Measurements from ENCODE around the gene CBX5.

Gene CBX5

DNA sequence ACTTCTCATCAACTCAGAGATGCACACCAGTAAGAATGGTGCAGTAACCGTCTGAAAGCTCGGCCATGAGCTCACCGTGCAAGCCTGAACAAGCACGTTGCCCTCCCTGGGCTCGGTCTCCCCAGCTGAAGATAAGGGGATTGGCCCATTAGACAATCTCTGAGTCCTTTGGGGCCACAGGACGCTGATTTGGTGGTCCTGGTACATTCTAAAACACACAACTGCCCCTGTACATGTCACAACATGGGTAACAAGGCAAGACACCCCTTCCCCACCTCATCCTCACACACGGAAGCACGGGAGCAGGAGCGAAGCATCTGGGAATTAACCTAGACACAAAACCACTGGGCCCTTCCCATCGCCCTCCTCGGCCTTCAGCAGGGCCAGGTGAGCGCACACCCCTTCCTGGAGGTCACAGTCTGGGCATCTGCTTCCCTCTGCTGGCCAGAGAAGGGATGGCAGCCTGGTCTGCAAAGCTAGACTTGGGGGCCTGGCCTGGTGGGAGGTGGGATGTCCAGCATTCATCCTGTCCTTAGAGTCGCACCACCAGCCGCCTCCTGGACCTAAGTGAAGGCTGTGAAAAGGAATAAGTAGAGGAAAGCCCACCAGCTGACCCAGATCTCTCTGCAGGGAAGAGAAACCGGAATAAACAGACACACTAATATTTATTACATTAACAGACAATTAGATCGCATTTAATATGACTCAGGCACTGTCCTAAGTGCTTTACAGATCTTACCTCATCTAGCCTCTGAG lies 72.2 kb downstream of the CBX5 start:
- no peak overlapping the region for H4K91ac ChIP-seq (ENCODE audit: low read length)
- H3K36me3 ChIP-seq (ENCODE audit: control insufficient read depth in 1 of 2, insufficient read depth in 2 of 2, low read depth in 1 of 2, low read length in 2 of 2) = no peaks in the 10 kb centered on the region
- no peak overlapping the region for H3K14ac ChIP-seq (ENCODE audit: low read length in 2 of 2)
- peaks cover 16 to 30% of the 10 kb centered on the region in 2 experiments for H3K27me3 ChIP-seq (ENCODE audit: control insufficient read depth in 1 of 2, insufficient read depth in 1 of 2, low read length in 2 of 2)
- no peak overlapping the region for H2BK15ac ChIP-seq (ENCODE audit: low read depth, poor library complexity, severe bottlenecking)
- no peak overlapping the region for H3K4me2 ChIP-seq (ENCODE audit: low read length, poor library complexity, severe bottlenecking)
- H2BK12ac ChIP-seq (ENCODE audit: low read length in 2 of 2) = no peak overlapping the region
- DNase-seq = peak; percentile 69
- no peak overlapping the region for H3K23ac ChIP-seq (ENCODE audit: low read length in 2 of 2)
- H3K18ac ChIP-seq (ENCODE audit: low read depth in 1 of 2, low read length in 2 of 2) = no peak overlapping the region
- H3K9ac ChIP-seq (ENCODE audit: low read length) = no peak overlapping the region
- H3K4me1 ChIP-seq (ENCODE audit: control insufficient read depth, insufficient read depth, low read depth, low read length) = no peaks in the 10 kb centered on the region
- H3K4ac ChIP-seq (ENCODE audit: low read depth in 1 of 2, low read length in 2 of 2) = no peak overlapping the region
- H2BK5ac ChIP-seq (ENCODE audit: low read depth, low read length, poor library complexity, severe bottlenecking) = no peak overlapping the region
- no peak overlapping the region for H4K8ac ChIP-seq (ENCODE audit: low read length)
- no peak overlapping the region for H2AK5ac ChIP-seq (ENCODE audit: low read length, severe bottlenecking)
- 26% methylated on average over 16 of the region's 16 CpGs for WGBS
- no peak overlapping the region for H2AFZ ChIP-seq (ENCODE audit: low read depth, low read length)
- no peak overlapping the region for H3K27ac ChIP-seq (ENCODE audit: low read length, poor library complexity, severe bottlenecking)
- H2BK120ac ChIP-seq (ENCODE audit: low read depth, low read length) = no peak overlapping the region
- H3K9me3 ChIP-seq (ENCODE audit: control insufficient read depth, low read length) = no peaks in the 10 kb centered on the region
- H3K79me1 ChIP-seq (replicated peaks; ENCODE audit: low read length, poor library complexity, severe bottlenecking) = no peaks in the 10 kb centered on the region
- no peak overlapping the region for H3K4me3 ChIP-seq (ENCODE audit: insufficient read depth in 1 of 2, low read depth in 1 of 2, low read length in 2 of 2)

DNA sequence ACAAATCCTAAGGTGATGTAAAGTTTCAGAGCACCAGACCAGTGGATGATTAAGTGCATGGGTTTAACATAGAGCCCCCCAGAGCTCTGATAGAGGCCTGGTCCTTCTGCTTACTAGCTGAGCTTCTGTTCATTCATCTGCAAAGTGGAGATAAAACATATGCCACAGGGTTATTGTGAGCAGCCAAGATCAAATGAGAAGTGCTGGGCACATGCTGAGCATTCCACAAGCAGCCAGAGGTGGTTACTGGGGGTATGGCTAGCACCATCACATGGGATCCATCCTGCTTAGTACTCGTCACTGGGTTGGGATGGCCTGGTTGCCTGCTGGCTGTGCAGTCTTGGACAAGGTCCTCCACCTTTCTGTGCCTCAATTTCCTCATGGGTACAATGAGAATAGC lies 73.1 kb downstream of the CBX5 start:
- Histone ChIP-seq H3K9ac (ENCODE audit: low read length) (no peak overlapping the region), H2BK5ac (ENCODE audit: low read depth, low read length, poor library complexity, severe bottlenecking) (no peak overlapping the region), H4K8ac (ENCODE audit: low read length) (no peak overlapping the region), H3K23ac (ENCODE audit: low read length in 2 of 2) (no peak overlapping the region), H3K4me1 (ENCODE audit: control insufficient read depth, insufficient read depth, low read depth, low read length) (no peaks in the 10 kb centered on the region), H3K27me3 (ENCODE audit: control insufficient read depth in 1 of 2, insufficient read depth in 1 of 2, low read length in 2 of 2) (peaks cover 16 to 28% of the 10 kb centered on the region in 2 experiments), H2AK5ac (ENCODE audit: low read length, severe bottlenecking) (no peak overlapping the region), H3K36me3 (ENCODE audit: control insufficient read depth in 1 of 2, insufficient read depth in 2 of 2, low read depth in 1 of 2, low read length in 2 of 2) (no peaks in the 10 kb centered on the region), H3K4me2 (ENCODE audit: low read length, poor library complexity, severe bottlenecking) (no peak overlapping the region), H3K4ac (ENCODE audit: low read depth in 1 of 2, low read length in 2 of 2) (no peak overlapping the region), H2BK15ac (ENCODE audit: low read depth, poor library complexity, severe bottlenecking) (no peak overlapping the region), H2BK12ac (ENCODE audit: low read length in 2 of 2) (no peak overlapping the region), H3K4me3 (ENCODE audit: insufficient read depth in 1 of 2, low read depth in 1 of 2, low read length in 2 of 2) (no peak overlapping the region), H3K14ac (ENCODE audit: low read length in 2 of 2) (no peak overlapping the region), H3K27ac (ENCODE audit: low read length, poor library complexity, severe bottlenecking) (no peak overlapping the region), H2BK120ac (ENCODE audit: low read depth, low read length) (no peak overlapping the region), H3K18ac (ENCODE audit: low read depth in 1 of 2, low read length in 2 of 2) (no peak overlapping the region), H4K91ac (ENCODE audit: low read length) (no peak overlapping the region), H3K9me3 (ENCODE audit: control insufficient read depth, low read length) (no peaks in the 10 kb centered on the region), H3K79me1 (replicated peaks; ENCODE audit: low read length, poor library complexity, severe bottlenecking) (no peaks in the 10 kb centered on the region), H2AFZ (ENCODE audit: low read depth, low read length) (no peak overlapping the region)
- WGBS = 72% methylated on average over 1 of the region's 1 CpG
- no peak for DNase-seq

DNA sequence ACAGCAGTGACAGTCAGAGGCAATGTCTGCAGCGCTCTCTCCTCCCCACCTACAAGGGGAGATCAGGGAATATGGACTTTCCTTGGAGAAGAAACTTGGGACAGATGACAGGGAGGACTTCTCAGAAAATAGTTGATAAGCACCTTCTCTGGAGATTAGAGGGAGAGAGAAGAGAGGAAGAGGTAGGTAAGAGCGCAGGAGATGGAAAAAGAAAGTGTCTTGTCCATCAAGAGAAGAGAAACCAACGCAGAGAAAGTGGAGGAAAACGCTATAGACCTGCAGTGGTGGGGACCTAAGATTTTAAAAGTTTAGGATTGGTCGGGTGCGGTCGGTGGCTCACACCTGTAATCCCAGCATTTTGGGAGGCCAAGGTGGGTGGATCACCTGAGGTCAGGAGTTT lies 75.6 kb downstream of the CBX5 start:
- WGBS = 83% methylated on average over 6 of the region's 7 CpGs

DNA sequence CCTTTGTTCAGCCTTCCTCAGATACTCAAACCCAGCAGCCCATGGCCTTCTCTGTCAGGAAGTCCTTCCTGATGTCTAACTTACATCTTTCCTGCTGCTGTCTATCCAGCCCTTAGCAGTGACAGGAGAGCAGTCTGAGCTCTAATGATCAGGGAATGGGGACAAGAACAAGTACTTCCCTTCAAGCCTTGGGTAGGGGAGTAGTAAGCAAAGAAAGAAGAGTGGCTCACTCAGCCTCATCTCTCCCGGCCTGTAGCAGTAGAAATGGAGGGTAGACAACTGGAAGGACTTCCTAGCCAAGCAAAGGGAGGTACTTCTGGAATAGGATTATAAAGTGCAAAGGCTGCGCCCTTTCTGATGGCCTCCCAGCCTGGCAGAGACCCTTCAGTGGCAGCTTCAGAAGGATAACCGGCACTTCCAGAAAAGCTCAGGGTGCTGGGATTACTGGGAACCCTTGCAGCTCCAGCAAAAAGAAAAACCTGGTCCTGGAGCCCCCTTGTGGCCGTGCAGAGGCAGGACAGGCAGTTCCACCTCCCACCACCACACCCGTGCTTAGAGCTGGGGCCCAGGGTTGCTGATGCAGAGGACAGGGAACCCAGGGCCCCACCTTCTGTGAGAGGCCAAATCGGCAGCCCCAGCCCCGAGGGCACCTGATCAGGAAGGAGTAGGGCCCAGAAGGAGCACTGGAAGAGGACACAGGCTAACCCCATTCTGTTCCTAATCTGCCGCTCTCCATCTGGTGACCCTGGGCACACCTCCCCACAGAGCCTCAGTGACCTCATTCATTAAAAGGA lies 78.7 kb downstream of the CBX5 start:
- no peak overlapping the region for H4K8ac ChIP-seq (ENCODE audit: low read length)
- H3K4me1 ChIP-seq (ENCODE audit: control insufficient read depth, insufficient read depth, low read depth, low read length) = no peaks in the 10 kb centered on the region
- no peak overlapping the region for H2BK5ac ChIP-seq (ENCODE audit: low read depth, low read length, poor library complexity, severe bottlenecking)
- no peaks in the 10 kb centered on the region for H3K79me1 ChIP-seq (replicated peaks; ENCODE audit: low read length, poor library complexity, severe bottlenecking)
- H3K18ac ChIP-seq (ENCODE audit: low read depth in 1 of 2, low read length in 2 of 2) = no peak overlapping the region
- no peak overlapping the region for H3K27ac ChIP-seq (ENCODE audit: low read length, poor library complexity, severe bottlenecking)
- H3K4me3 ChIP-seq (ENCODE audit: insufficient read depth in 1 of 2, low read depth in 1 of 2, low read length in 2 of 2) = no peak overlapping the region
- H3K14ac ChIP-seq (ENCODE audit: low read length in 2 of 2) = no peak overlapping the region
- peak overlapping the region in 1 of 2 experiments; percentile 15 for H3K23ac ChIP-seq (ENCODE audit: low read length in 2 of 2)
- H2BK120ac ChIP-seq (ENCODE audit: low read depth, low read length) = no peak overlapping the region
- no peak overlapping the region for H2AFZ ChIP-seq (ENCODE audit: low read depth, low read length)
- H3K9ac ChIP-seq (ENCODE audit: low read length) = peak overlapping the region; percentile 50
- no peak overlapping the region for H3K4ac ChIP-seq (ENCODE audit: low read depth in 1 of 2, low read length in 2 of 2)
- no peaks in the 10 kb centered on the region for H3K36me3 ChIP-seq (ENCODE audit: control insufficient read depth in 1 of 2, insufficient read depth in 2 of 2, low read depth in 1 of 2, low read length in 2 of 2)
- no peak overlapping the region for H2BK15ac ChIP-seq (ENCODE audit: low read depth, poor library complexity, severe bottlenecking)
- H4K91ac ChIP-seq (ENCODE audit: low read length) = no peak overlapping the region
- H3K9me3 ChIP-seq (ENCODE audit: control insufficient read depth, low read length) = no peaks in the 10 kb centered on the region
- WGBS = 24% methylated on average over 8 of the region's 8 CpGs
- no peak overlapping the region for H3K4me2 ChIP-seq (ENCODE audit: low read length, poor library complexity, severe bottlenecking)
- H2BK12ac ChIP-seq (ENCODE audit: low read length in 2 of 2) = no peak overlapping the region
- H3K27me3 ChIP-seq (ENCODE audit: control insufficient read depth in 1 of 2, insufficient read depth in 1 of 2, low read length in 2 of 2) = peaks cover 15 to 34% of the 10 kb centered on the region in 2 experiments
- DNase-seq = peak; percentile 81
- H2AK5ac ChIP-seq (ENCODE audit: low read length, severe bottlenecking) = no peak overlapping the region

More for the DNA sequence above, 75.6 kb downstream of the CBX5 start:
- no peak overlapping the region for H3K9ac ChIP-seq (ENCODE audit: low read length)
- H3K4me2 ChIP-seq (ENCODE audit: low read length, poor library complexity, severe bottlenecking) = no peak overlapping the region
- no peak overlapping the region for H2BK12ac ChIP-seq (ENCODE audit: low read length in 2 of 2)
- H3K18ac ChIP-seq (ENCODE audit: low read depth in 1 of 2, low read length in 2 of 2) = no peak overlapping the region
- DNase-seq = no peak
- H3K27me3 ChIP-seq (ENCODE audit: control insufficient read depth in 1 of 2, insufficient read depth in 1 of 2, low read length in 2 of 2) = peaks cover 16 to 22% of the 10 kb centered on the region in 2 experiments
- no peaks in the 10 kb centered on the region for H3K79me1 ChIP-seq (replicated peaks; ENCODE audit: low read length, poor library complexity, severe bottlenecking)
- no peak overlapping the region for H3K4me3 ChIP-seq (ENCODE audit: insufficient read depth in 1 of 2, low read depth in 1 of 2, low read length in 2 of 2)
- no peak overlapping the region for H2BK15ac ChIP-seq (ENCODE audit: low read depth, poor library complexity, severe bottlenecking)
- no peak overlapping the region for H3K14ac ChIP-seq (ENCODE audit: low read length in 2 of 2)
- H2AFZ ChIP-seq (ENCODE audit: low read depth, low read length) = no peak overlapping the region
- H4K8ac ChIP-seq (ENCODE audit: low read length) = no peak overlapping the region
- no peak overlapping the region for H2BK120ac ChIP-seq (ENCODE audit: low read depth, low read length)
- no peaks in the 10 kb centered on the region for H3K9me3 ChIP-seq (ENCODE audit: control insufficient read depth, low read length)
- H3K36me3 ChIP-seq (ENCODE audit: control insufficient read depth in 1 of 2, insufficient read depth in 2 of 2, low read depth in 1 of 2, low read length in 2 of 2) = no peaks in the 10 kb centered on the region
- no peak overlapping the region for H4K91ac ChIP-seq (ENCODE audit: low read length)
- H3K23ac ChIP-seq (ENCODE audit: low read length in 2 of 2) = no peak overlapping the region
- no peak overlapping the region for H3K4ac ChIP-seq (ENCODE audit: low read depth in 1 of 2, low read length in 2 of 2)
- H2AK5ac ChIP-seq (ENCODE audit: low read length, severe bottlenecking) = no peak overlapping the region
- no peak overlapping the region for H3K27ac ChIP-seq (ENCODE audit: low read length, poor library complexity, severe bottlenecking)
- no peak overlapping the region for H2BK5ac ChIP-seq (ENCODE audit: low read depth, low read length, poor library complexity, severe bottlenecking)
- H3K4me1 ChIP-seq (ENCODE audit: control insufficient read depth, insufficient read depth, low read depth, low read length) = no peaks in the 10 kb centered on the region

Measured in mesenchymal stem cell (in vitro differentiated cells and primary cell).